COLO829 (cell line): ENCODE results near the gene ABHD8.

ENCODE experiments used
- DNase-seq: peaks from one replicate; pipeline ENCODE4 v3.0.0; 2012; ENCODE audit warnings: low spot score

The ABHD8 gene

GRCh38 chr19:17303167-17303939 is at the start of gene ABHD8:
ABHD8 (minus strand) TSS chr19:17303425; CDS start chr19:17301616, 1,809 bp downstream.
- peak; percentile 85 for DNase-seq

GRCh38 chr19:17352608-17353280 is 49.5 kb upstream of the ABHD8 start:
- DNase-seq, result no peak

GRCh38 chr19:17351815-17352435 is 48.7 kb upstream of the ABHD8 start:
- DNase-seq, result no peak

- DNase-seq, result peak; percentile 72
Measured at GRCh38 chr19:17348700-17349099, 45.5 kb upstream of the ABHD8 start.

GRCh38 chr19:17347877-17348276 is 44.7 kb upstream of the ABHD8 start:
- no peak for DNase-seq

GRCh38 chr19:17347361-17347760 is 44.1 kb upstream of the ABHD8 start:
- DNase-seq, result no peak

GRCh38 chr19:17346109-17346671 is 43.0 kb upstream of the ABHD8 start:
- DNase-seq, result peak; percentile 63

GRCh38 chr19:17341845-17342244 is 38.6 kb upstream of the ABHD8 start:
- DNase-seq, result no peak

GRCh38 chr19:17341386-17341785 is 38.2 kb upstream of the ABHD8 start:
- no peak for DNase-seq

- no peak for DNase-seq
Measured at GRCh38 chr19:17340871-17341357, 37.7 kb upstream of the ABHD8 start.

GRCh38 chr19:17340302-17340870 is 37.2 kb upstream of the ABHD8 start:
- DNase-seq, result no peak

- DNase-seq, result no peak
Measured at GRCh38 chr19:17339088-17339741, 36.0 kb upstream of the ABHD8 start.

- DNase-seq, result no peak
Measured at GRCh38 chr19:17338433-17339078, 35.3 kb upstream of the ABHD8 start.

- DNase-seq, result no peak
Measured at GRCh38 chr19:17337675-17338432, 34.6 kb upstream of the ABHD8 start.

GRCh38 chr19:17336872-17337674 is 33.8 kb upstream of the ABHD8 start, which contains the start of gene GTPBP3:
GTPBP3 (plus strand) TSS chr19:17337553; CDS start chr19:17337612, 59 bp downstream.
- peak; percentile 96 for DNase-seq

GRCh38 chr19:17335575-17335974 is 32.4 kb upstream of the ABHD8 start:
- DNase-seq, result no peak

- peak; percentile 85 for DNase-seq
Measured at GRCh38 chr19:17334414-17335409, 31.5 kb upstream of the ABHD8 start, which contains the start of gene ANO8. ANO8 (minus strand) TSS chr19:17334855; CDS start chr19:17334670, 185 bp downstream.
